Measurements from ENCODE around the gene MGLL.

The MGLL gene

DNA sequence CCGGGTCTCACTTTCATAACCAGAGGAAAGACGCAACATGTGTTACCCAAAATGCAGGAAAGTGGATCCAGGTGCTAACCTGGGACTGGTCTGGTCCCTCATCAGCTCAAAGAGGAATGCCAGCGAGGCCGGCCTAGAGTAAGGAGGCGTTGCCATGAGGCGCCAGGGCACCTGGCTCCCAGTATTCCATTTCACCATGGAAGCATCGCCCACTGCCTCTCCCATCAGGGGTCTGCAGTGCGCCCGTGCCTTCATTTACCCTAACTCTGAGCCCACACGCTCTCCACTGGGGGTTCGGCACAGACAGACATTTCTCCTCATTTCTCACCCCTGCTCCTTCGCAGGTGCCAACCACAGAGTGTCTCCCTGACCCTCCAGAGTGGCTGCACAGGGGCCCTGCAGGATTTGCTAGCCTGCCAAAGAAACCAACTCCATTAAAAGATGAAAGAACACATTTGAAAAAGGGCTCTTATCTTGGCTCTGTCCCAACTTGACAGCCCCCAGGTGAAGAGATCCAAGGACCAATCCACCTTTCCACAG is 88.1 kb downstream of the MGLL start:
- no peak overlapping the region for H3K4me3 ChIP-seq (ENCODE audit: control insufficient read depth, low read depth, low read length)
- no peak for DNase-seq (ENCODE audit: low read depth)
- TF ChIP-seq, protein P1, sequence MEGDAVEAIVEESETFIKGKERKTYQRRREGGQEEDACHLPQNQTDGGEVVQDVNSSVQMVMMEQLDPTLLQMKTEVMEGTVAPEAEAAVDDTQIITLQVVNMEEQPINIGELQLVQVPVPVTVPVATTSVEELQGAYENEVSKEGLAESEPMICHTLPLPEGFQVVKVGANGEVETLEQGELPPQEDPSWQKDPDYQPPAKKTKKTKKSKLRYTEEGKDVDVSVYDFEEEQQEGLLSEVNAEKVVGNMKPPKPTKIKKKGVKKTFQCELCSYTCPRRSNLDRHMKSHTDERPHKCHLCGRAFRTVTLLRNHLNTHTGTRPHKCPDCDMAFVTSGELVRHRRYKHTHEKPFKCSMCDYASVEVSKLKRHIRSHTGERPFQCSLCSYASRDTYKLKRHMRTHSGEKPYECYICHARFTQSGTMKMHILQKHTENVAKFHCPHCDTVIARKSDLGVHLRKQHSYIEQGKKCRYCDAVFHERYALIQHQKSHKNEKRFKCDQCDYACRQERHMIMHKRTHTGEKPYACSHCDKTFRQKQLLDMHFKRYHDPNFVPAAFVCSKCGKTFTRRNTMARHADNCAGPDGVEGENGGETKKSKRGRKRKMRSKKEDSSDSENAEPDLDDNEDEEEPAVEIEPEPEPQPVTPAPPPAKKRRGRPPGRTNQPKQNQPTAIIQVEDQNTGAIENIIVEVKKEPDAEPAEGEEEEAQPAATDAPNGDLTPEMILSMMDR (conservative IDR thresholded peaks at IDR 0.05; ENCODE audit: control insufficient read depth, insufficient read depth, low read depth, low read length): no peak

DNA sequence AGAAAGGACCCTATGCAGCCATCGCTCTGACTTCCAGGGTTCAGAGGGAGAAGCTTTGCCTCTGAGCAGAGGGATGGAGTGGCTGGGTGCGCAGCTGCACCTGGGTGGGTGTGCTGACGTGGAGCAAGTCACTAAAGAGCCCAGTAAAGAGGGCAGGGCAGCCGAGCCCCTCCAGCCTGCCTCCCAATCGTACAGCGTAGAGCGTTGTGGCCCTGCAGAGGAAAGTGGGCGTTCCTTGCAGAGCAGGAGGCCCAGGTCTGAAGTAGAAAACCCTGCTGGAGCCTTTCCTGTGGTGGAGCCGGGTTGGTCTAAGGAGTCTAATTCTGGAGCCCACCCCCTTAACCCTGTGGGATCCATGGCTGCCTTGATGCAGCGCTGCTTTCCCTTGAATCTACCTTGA is 88.5 kb downstream of the MGLL start:
- TF ChIP-seq, protein P1 (conservative IDR thresholded peaks at IDR 0.05; ENCODE audit: control insufficient read depth, insufficient read depth, low read depth, low read length): no peak
- DNase-seq (ENCODE audit: low read depth): no peak
- no peak overlapping the region for H3K4me3 ChIP-seq (ENCODE audit: control insufficient read depth, low read depth, low read length)

GRCh38 chr3:127732879-127733350 is 89.4 kb downstream of the MGLL start:
- DNase-seq (ENCODE audit: low read depth): no peak
- no peak overlapping the region for H3K4me3 ChIP-seq (ENCODE audit: control insufficient read depth, low read depth, low read length)
- TF ChIP-seq, protein P1 (conservative IDR thresholded peaks at IDR 0.05; ENCODE audit: control insufficient read depth, insufficient read depth, low read depth, low read length): no peak

DNA sequence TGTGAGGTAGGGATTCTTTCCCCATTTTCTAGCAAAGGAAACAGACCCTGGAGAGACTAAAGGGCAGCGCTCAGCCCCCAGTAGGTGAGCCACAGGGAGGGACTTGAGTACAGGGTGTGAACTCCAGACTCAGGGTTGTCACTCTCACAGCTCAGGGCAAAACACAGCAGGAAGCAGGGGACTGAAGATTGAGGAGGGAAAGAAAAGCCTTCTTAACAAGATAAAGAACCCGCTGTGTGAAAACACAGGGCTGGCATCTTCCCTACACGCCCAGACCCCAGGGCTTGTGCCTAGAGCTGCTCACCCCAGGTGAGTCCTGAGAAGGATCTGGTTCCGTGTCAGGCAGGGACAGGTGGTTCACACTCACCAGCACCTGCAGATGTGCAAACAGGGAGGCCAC is 90.0 kb downstream of the MGLL start:
- TF ChIP-seq, protein P1 (conservative IDR thresholded peaks at IDR 0.05; ENCODE audit: control insufficient read depth, insufficient read depth, low read depth, low read length): no peak
- no peak for DNase-seq (ENCODE audit: low read depth)
- H3K4me3 ChIP-seq (ENCODE audit: control insufficient read depth, low read depth, low read length): no peak overlapping the region

DNA sequence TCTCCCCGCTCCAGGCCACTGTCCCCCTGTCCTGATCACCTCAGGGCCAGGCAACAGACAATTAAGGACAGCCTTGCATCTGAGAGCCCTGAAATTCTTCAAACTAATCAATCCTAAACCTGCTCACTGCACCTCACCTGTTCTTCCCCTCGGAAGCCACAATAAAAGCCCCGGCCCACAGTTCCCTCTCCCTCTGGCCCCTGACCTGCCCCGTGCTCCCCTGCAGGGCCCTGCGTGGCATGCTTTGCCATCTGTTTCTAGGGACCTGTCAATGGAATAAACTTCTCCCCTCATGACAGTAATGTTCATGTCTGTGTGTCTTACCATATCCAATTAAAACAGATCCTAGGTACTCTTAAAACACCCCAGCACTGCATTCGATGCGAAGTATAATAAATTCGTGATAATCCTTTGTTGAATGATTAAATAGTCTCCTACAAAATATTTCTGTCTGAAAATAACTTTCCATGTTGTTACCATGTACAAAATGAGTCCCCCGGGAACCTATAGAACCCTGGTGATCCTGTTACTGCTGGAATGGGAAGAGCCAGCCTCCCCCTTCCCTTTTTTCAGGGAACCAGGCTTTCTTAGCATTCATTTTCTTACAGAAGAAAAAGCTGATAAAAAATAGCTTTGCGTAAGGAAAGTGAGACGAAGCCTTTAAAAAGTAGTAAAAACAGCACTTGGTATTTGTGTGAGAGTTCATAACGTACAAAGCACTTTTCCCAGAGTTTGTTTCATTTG is 90.6 kb downstream of the MGLL start:
- no peak for DNase-seq (ENCODE audit: low read depth)
- TF ChIP-seq, protein P1 (conservative IDR thresholded peaks at IDR 0.05; ENCODE audit: control insufficient read depth, insufficient read depth, low read depth, low read length): no peak
- no peak overlapping the region for H3K4me3 ChIP-seq (ENCODE audit: control insufficient read depth, low read depth, low read length)

GRCh38 chr3:127730666-127731295 is 91.5 kb downstream of the MGLL start:
- no peak overlapping the region for H3K4me3 ChIP-seq (ENCODE audit: control insufficient read depth, low read depth, low read length)
- TF ChIP-seq, protein P1 (conservative IDR thresholded peaks at IDR 0.05; ENCODE audit: control insufficient read depth, insufficient read depth, low read depth, low read length): no peak
- DNase-seq (ENCODE audit: low read depth): no peak
